ENCODE measurements around the gene LRRC1.

The LRRC1 gene

GRCh38 chr6:53790886-53791285 is 3.9 kb upstream of the LRRC1 start:
- Histone ChIP-seq H3K4me3 (no peak overlapping the region), H4K20me1 (peaks cover 7% of the 10 kb centered on the region), H3K27ac (no peak overlapping the region), H3K36me3 (no peaks in the 10 kb centered on the region), H3K4me2 (no peak overlapping the region), H3K9ac (no peak overlapping the region), H3K4me1 (peaks cover 18% of the 10 kb centered on the region), H3K27me3 (peaks cover 8% of the 10 kb centered on the region), H3K9me3 (peaks cover 27% of the 10 kb centered on the region; the same call in 1 of the 2 replicates)
- TF ChIP-seq Cebpa-rat (IDR thresholded peaks at IDR 0.05) = no peak

- H3K36me3 ChIP-seq = no peaks in the 10 kb centered on the region
- H3K4me2 ChIP-seq = no peak overlapping the region
- no peak for TF ChIP-seq Cebpa-rat (IDR thresholded peaks at IDR 0.05)
- H3K27me3 ChIP-seq = peaks cover 19% of the 10 kb centered on the region
- no peak overlapping the region for H3K27ac ChIP-seq
- H3K9ac ChIP-seq = no peak overlapping the region
- peaks cover 18% of the 10 kb centered on the region for H4K20me1 ChIP-seq
- H3K4me3 ChIP-seq = no peak overlapping the region
- H3K9me3 ChIP-seq = peaks cover 27% of the 10 kb centered on the region; the same call in 1 of the 2 replicates
- H3K4me1 ChIP-seq = peaks cover 30% of the 10 kb centered on the region
These were observed 2.8 kb upstream of the LRRC1 start for GRCh38 chr6:53792016-53792415.

DNA sequence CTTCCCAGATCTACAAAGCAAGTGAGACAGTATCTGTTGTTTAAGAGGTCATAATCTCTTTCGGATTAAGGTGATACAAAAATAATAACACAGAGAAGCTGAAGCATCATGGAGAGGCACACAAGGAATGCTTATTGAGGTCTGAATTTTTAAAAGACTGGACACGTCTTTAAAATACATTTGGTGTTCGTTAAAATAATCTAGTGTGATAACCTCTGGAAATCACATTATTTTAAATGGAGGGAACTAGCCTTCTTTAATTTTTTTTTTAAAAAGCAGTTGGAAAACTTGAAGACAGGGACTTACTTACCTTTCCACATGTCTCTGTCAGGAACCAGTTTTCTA is 1.9 kb upstream of the LRRC1 start:
- Histone ChIP-seq H3K9ac (peak overlapping the region; percentile 79), H3K27ac (peak overlapping the region; percentile 77; the same call in 1 of the 2 replicates), H4K20me1 (peaks cover 27% of the 10 kb centered on the region), H3K4me2 (peak overlapping the region; percentile 89), H3K36me3 (no peaks in the 10 kb centered on the region), H3K4me1 (peaks cover 31% of the 10 kb centered on the region), H3K4me3 (peak overlapping the region; percentile 81), H3K27me3 (peaks cover 26% of the 10 kb centered on the region), H3K9me3 (peaks cover 26% of the 10 kb centered on the region; the same call in 1 of the 2 replicates)
- TF ChIP-seq Cebpa-rat (IDR thresholded peaks at IDR 0.05) = no peak

GRCh38 chr6:53793318-53794136 is 1.3 kb upstream of the LRRC1 start:
- Histone ChIP-seq H3K4me2 (peak overlapping the region; percentile 89), H3K36me3 (no peaks in the 10 kb centered on the region), H4K20me1 (peaks cover 33% of the 10 kb centered on the region), H3K9me3 (peaks cover 20% of the 10 kb centered on the region; the same call in 1 of the 2 replicates), H3K4me1 (peaks cover 31% of the 10 kb centered on the region), H3K27ac (peak overlapping the region; percentile 77), H3K4me3 (peak overlapping the region; percentile 81), H3K9ac (peak overlapping the region; percentile 79), H3K27me3 (peaks cover 26% of the 10 kb centered on the region)
- TF ChIP-seq Cebpa-rat (IDR thresholded peaks at IDR 0.05) = no peak

GRCh38 chr6:53794137-53794719 is 577 bp upstream of the LRRC1 start:
- peaks cover 31% of the 10 kb centered on the region for H3K4me1 ChIP-seq
- peak overlapping the region; percentile 89 for H3K4me2 ChIP-seq
- peaks cover 14% of the 10 kb centered on the region; the same call in 1 of the 2 replicates for H3K9me3 ChIP-seq
- peak overlapping the region; percentile 77 for H3K27ac ChIP-seq
- H3K9ac ChIP-seq = peak overlapping the region; percentile 79
- H3K36me3 ChIP-seq = no peaks in the 10 kb centered on the region
- peaks cover 40% of the 10 kb centered on the region for H4K20me1 ChIP-seq
- peaks cover 26% of the 10 kb centered on the region for H3K27me3 ChIP-seq
- no peak for TF ChIP-seq Cebpa-rat (IDR thresholded peaks at IDR 0.05)
- peak overlapping the region; percentile 81 for H3K4me3 ChIP-seq

GRCh38 chr6:53795340-53795701 is 516 bp downstream of the LRRC1 start:
- peak overlapping the region; percentile 33; the same call in 1 of the 2 replicates for H3K27ac ChIP-seq
- peak overlapping the region; percentile 79 for H3K9ac ChIP-seq
- H4K20me1 ChIP-seq = peaks cover 48% of the 10 kb centered on the region
- no peak for TF ChIP-seq Cebpa-rat (IDR thresholded peaks at IDR 0.05)
- peak overlapping the region; percentile 81 for H3K4me3 ChIP-seq
- H3K9me3 ChIP-seq = peaks cover 8% of the 10 kb centered on the region; the same call in 1 of the 2 replicates
- H3K4me1 ChIP-seq = peaks cover 31% of the 10 kb centered on the region
- H3K36me3 ChIP-seq = no peaks in the 10 kb centered on the region
- H3K27me3 ChIP-seq = peaks cover 26% of the 10 kb centered on the region
- H3K4me2 ChIP-seq = peak overlapping the region; percentile 100

- Histone ChIP-seq H3K9me3 (peaks cover 6% of the 10 kb centered on the region; the same call in 1 of the 2 replicates), H3K36me3 (no peaks in the 10 kb centered on the region), H3K4me1 (peaks cover 31% of the 10 kb centered on the region), H3K4me3 (peak overlapping the region; percentile 81), H4K20me1 (peaks cover 48% of the 10 kb centered on the region), H3K27ac (no peak overlapping the region), H3K27me3 (peaks cover 26% of the 10 kb centered on the region), H3K9ac (peak overlapping the region; percentile 79), H3K4me2 (peak overlapping the region; percentile 100)
- no peak for TF ChIP-seq Cebpa-rat (IDR thresholded peaks at IDR 0.05)
These were observed 1.1 kb downstream of the LRRC1 start for GRCh38 chr6:53795702-53796450.

DNA sequence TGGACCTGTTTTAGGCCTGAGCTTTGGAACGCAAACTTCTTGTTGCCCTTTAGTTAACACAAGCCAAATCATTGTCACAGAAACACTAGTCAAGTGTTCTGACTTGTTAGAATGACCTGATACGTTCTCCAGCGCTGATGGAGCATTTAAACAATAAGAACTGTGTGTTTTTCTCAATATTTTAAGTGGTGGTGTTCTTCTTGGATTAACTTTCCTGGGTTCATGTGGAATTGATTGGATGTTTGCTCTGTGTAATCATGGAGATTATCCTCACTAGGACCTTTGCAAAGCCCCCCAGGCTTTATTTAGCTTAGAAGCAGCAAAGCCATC is 1.6 kb downstream of the LRRC1 start:
- Histone ChIP-seq H3K36me3 (no peaks in the 10 kb centered on the region), H3K9me3 (peaks cover 2% of the 10 kb centered on the region; the same call in 1 of the 2 replicates), H3K9ac (peak overlapping the region; percentile 79; the same call in 1 of the 2 replicates), H3K4me3 (peak overlapping the region; percentile 81), H3K27ac (no peak overlapping the region), H3K27me3 (peaks cover 26% of the 10 kb centered on the region), H3K4me1 (peaks cover 31% of the 10 kb centered on the region), H3K4me2 (peak overlapping the region; percentile 100), H4K20me1 (peaks cover 48% of the 10 kb centered on the region)
- no peak for TF ChIP-seq Cebpa-rat (IDR thresholded peaks at IDR 0.05)

GRCh38 chr6:53796791-53797190 is 2.0 kb downstream of the LRRC1 start:
- TF ChIP-seq Cebpa-rat (IDR thresholded peaks at IDR 0.05) = no peak
- peaks cover 50% of the 10 kb centered on the region for H4K20me1 ChIP-seq
- H3K4me2 ChIP-seq = peak overlapping the region; percentile 100
- no peaks in the 10 kb centered on the region for H3K36me3 ChIP-seq
- H3K4me3 ChIP-seq = 0 out of 2 replicates have a peak overlapping the region, but pooled peaks have one; percentile 81
- no peaks in the 10 kb centered on the region for H3K9me3 ChIP-seq
- no peak overlapping the region for H3K27ac ChIP-seq
- H3K27me3 ChIP-seq = peaks cover 26% of the 10 kb centered on the region
- peaks cover 31% of the 10 kb centered on the region for H3K4me1 ChIP-seq
- H3K9ac ChIP-seq = peak overlapping the region; percentile 79; the same call in 1 of the 2 replicates
